K562 treated with DMSO at 1 percent for 24 hours (cell line): ENCODE data around the gene CHMP6. TPM values are rescaled to one million over a fixed set of nuclear protein-coding genes. Genes with fewer than 3 reads are reported as not detected.

Source experiments
- total RNA-seq: library from RNA; unstranded; fragments of 300-600 nt; gene quantifications from 2 replicates; pipeline ENCODE4 v1.2.3, GENCODE V29; 2022; ENCODE audit warnings: low read depth; ENCODE audit not compliant: insufficient read depth

The CHMP6 gene
- 28.6 and 30.8 TPM in 2 replicates for total RNA-seq

DNA sequence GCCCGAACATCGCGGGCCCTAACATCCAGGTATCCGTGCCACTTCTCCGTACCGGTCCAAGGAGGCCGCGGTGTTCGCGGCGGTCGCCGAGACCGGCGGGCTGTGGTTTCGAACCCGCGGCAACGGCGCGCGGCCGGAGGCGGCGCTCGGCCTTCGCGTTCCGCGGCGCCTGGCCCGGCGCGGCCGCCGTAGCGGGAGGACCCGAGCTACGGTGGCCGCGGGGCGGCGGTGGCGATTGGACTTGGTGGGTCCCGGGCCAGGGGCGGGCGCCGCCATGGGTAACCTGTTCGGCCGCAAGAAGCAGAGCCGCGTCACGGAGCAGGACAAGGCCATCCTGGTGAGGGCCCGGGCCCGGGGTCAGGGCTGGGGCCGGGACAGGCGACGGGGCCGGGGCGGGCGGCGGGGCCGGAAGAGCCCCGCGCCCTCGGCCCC, at the start of gene CHMP6:
CHMP6 (plus strand) TSS at position 197 of the 432 bp plus-strand sequence; CDS start at position 275, 78 bp downstream.

DNA sequence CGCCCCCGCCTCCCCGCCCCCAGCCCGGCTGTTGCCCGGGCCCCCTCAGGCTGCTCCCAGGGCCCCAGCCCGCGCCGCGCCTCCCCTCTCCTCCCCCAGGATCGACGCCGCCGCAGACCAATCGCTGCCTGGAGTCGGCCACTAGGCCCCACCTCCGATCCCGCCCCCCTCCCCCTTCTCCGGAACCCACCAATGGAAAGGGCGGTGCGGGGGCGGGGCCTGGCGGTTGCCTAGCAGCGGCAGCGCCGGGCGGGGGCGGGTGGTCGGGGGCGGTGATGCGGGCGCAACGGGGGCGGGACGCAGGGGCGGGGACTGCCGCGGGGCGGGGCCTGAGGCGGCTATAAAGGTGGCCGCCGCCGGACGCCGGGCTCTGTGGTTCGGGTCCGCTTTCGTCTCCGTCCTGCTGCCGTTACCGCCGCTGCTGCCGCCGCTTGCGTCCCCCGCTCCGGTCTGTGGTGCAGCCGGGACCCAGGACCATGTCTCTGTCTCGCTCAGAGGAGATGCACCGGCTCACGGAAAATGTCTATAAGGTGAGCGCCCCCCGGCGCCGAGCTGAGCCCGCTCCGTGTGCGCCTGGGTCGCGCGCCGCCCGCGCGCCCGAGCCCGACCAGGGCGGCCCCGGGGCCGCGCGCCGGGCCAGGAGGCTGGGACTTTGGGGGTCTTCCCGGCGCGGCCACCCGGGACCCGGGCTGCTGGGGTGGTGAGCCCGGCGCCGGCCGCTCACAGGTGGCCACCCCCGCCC, 43.3 kb downstream of the CHMP6 start, which contains the start of gene BAIAP2:
BAIAP2 (plus strand) TSS at position 373 of the 742 bp plus-strand sequence; CDS start at position 477, 104 bp downstream.

Other genes starting within 250 kb of the CHMP6 start
- 105 and 110 TPM in 2 replicates for gene BAIAP2, start 43.3 kb downstream of the CHMP6 start, total RNA-seq
- not detected in 2 replicates for gene PVALEF, start 173.7 kb downstream of the CHMP6 start, total RNA-seq
- gene AATK, start 174.4 kb downstream of the CHMP6 start, total RNA-seq, result 0.16 TPM in 1 of 2 replicates, not detected in the other
- 34.5 and 37.9 TPM in 2 replicates for gene CEP131, start 231.1 kb downstream of the CHMP6 start, total RNA-seq
- 25.8 and 27.1 TPM in 2 replicates for gene TEPSIN, start 247.2 kb downstream of the CHMP6 start, total RNA-seq
- 66.8 and 71.4 TPM in 2 replicates for gene NDUFAF8, start 247.5 kb downstream of the CHMP6 start, total RNA-seq